Measurements from ENCODE around the gene PGK1.
"Not testable (repeated sequence)": the region's sequence is repeated elsewhere in the genome, so short reads cannot be mapped to it uniquely, and the experiment has no call there.

GRCh38 chrX:78147002-78147540 is 43.0 kb downstream of the PGK1 start:
- TF ChIP-seq, protein P1, sequence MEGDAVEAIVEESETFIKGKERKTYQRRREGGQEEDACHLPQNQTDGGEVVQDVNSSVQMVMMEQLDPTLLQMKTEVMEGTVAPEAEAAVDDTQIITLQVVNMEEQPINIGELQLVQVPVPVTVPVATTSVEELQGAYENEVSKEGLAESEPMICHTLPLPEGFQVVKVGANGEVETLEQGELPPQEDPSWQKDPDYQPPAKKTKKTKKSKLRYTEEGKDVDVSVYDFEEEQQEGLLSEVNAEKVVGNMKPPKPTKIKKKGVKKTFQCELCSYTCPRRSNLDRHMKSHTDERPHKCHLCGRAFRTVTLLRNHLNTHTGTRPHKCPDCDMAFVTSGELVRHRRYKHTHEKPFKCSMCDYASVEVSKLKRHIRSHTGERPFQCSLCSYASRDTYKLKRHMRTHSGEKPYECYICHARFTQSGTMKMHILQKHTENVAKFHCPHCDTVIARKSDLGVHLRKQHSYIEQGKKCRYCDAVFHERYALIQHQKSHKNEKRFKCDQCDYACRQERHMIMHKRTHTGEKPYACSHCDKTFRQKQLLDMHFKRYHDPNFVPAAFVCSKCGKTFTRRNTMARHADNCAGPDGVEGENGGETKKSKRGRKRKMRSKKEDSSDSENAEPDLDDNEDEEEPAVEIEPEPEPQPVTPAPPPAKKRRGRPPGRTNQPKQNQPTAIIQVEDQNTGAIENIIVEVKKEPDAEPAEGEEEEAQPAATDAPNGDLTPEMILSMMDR (IDR thresholded peaks at IDR 0.05), result not testable (repeated sequence)
- not testable (repeated sequence) for TF ChIP-seq EP300 (IDR thresholded peaks at IDR 0.05)
